GM19372 (cell line): ENCODE measurements around the gene MPIG6B.
"Not testable (repeated sequence)": the region's sequence is repeated elsewhere in the genome, so short reads cannot be mapped to it uniquely, and the experiment has no call there.

Experiments used
- ATAC-seq: cut with Tn5 transposase; IDR thresholded peaks from one replicate; pipeline ENCODE4 v1.9.1; 2021; ENCODE audit warnings: mild to moderate bottlenecking, low read depth, moderate library complexity; ENCODE audit not compliant: unreplicated experiment

MPIG6B gene

DNA sequence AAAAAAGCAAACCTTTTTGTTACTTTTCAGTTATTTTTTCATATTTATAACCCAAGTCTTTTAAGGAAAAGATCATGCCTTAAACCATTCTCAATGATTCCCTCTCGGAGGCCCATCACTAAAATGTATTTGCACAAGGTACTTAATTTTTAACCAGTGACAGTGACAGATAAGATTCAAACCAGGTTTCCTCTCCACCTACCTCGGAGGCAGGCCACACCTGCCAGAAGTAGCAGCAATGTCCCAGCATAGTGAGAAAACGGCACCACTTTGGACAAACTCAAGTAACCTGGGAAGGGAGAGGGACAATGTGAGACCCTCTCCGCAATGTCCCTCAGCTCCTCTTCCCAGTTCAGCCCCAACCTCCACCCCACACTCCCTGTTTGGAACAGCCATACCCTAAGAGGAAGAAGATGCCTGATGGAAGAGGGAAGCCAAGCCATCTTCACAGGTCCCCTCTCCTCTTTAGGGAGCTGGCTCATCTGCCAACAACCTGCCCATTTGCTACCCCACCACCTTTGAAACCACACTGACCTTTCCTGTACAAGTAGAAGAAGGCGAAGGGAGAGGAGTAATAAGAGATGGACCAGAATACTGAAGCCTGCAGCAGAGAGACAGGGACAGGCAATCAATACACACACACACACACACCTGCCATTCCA, 22.3 kb upstream of the MPIG6B start:
- ATAC-seq, result no peak

DNA sequence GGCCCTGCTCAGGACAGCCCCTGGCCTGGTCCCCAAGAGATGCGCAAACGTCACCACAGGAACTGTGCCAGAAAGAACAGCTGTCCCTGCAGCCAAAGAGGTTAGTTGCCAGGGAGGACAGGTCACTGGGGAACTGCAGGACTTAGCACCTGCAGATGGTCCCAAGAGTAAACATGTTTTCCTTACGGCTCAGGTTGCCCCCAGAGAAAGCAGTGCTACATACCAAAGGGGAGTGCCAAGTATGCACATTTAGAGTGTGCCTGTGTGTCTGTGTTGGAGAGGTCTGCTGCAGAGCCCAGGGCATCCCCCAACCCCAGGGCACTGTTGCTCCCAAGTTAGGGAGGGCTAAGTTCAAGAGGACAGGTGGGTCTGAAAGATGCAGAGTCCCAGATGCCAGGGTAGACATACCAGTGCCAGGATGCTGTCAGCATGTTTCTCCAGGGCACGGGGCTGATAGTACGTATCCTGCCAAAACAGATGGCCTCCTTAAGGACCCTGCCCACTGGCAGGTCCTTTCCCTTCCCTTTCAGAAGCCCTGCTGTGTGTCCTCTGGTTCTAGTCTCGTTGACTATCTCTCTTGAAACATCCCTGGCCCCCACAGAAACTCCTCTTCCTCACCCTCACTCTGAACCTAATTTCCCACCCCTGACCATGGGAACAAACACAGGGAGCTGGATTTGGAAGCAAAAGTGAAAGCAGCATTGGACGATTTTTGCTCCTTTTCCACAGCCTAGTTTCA, 21.3 kb upstream of the MPIG6B start:
- no peak for ATAC-seq

DNA sequence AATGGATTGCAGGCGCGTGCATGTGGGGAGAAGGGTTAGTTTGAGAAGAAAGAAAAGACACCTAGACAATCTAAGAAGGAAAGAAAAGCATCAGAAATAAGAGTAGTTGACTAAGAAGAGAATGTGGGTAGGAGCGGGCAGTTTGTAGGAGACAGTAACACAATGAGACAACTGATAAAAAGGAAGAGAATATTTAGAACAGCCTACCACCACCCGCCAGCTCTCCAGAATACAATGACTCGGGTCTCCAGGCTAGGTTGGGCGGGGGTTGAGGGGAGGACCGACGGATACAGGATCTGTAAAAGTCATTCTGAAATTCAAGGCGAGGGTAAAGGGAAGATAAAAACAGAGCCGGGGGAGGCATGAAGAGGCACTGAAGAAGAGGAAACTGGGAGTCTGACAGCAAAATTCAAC, 20.8 kb upstream of the MPIG6B start:
- ATAC-seq, result no peak

DNA sequence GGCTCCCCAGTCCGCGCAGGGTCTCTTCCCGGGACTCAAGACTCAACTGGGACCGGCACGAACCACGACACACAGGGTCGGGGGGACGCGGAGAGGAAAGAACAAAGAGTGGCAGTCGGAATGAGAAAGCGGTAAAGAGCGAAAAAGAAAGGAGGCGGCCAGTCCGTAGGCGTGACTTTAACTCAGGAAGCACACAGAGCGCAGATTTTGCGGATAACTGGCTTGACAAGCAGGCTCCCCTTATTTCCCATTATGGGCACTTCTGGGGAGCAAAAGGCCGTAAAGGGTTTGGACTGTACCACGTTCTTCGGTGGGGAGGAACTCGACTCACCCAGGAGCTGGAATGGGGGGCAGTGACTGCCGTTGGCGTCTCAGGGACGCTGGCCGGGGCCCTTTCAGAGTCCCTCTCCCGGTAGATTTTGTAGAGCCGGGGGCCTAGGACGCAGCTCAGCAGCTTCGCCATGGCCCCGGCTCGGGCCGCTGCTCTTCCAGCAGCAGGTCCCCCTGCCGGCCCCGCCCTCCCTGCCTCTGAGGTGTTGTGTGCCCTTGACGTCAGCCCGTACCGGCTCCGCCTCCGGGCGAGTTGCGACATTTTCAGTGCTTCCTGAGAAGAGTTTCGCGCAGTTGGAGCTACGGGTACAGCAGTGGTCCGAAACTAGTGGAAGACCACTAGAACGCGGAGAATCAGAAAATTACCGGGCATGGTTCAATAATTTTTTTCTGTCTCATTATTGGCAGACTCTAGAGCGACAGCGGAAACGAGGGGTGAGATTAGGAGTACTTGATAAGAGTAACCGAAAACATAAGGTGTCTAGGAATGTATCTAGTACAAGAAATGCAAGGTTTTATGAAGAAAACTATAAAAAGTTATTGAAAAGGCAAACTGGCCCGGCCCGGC, 20.1 kb upstream of the MPIG6B start, which contains the start of gene ABHD16A:
TSS of gene ABHD16A (minus strand) at position 506 of the 898 bp plus-strand sequence. CDS start at position 463, 43 bp downstream.
- peak; percentile 93 for ATAC-seq

DNA sequence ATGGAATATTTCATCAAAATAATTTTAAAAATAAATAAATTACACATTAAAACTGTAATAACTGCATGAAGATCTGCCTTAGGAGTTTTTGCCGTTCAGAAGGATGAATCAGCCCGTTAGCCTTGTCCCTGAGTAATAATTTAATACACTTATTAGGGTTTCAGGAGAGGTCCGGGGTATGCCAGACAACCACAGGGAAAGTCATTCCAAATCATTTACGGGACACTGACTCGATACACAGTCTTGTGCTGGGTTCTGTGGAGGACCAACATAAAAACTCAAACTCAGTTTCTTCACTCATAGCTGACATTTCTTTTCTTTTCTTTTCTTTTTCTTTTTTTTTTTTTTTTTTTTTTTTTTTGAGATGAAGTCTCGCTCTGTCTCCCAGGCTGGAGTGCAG, 17.2 kb upstream of the MPIG6B start:
- no peak for ATAC-seq

DNA sequence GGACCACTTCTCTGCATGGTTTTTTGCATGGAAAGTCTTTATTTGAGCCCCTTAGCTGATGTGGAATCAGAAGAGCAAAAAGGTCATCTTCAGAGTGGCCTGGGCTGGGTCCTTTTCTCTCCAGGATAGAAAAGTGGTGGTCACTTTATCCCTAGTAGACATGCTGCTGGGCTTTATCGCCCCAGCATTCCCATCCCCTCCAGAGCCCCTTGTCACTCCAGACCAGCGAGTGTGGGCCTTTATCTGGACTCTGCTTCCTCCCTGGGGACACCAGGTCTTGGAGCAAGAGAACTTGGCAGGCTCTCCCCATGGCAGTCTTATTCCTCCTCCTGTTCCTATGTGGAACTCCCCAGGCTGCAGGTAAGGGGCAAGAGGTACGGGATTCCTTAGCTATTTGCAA, 16.6 kb upstream of the MPIG6B start, which contains the start of gene LY6G6F:
TSS of gene LY6G6F (plus strand) at position 268 of the 400 bp plus-strand sequence. CDS start at position 309, 41 bp downstream.
- ATAC-seq, result no peak

DNA sequence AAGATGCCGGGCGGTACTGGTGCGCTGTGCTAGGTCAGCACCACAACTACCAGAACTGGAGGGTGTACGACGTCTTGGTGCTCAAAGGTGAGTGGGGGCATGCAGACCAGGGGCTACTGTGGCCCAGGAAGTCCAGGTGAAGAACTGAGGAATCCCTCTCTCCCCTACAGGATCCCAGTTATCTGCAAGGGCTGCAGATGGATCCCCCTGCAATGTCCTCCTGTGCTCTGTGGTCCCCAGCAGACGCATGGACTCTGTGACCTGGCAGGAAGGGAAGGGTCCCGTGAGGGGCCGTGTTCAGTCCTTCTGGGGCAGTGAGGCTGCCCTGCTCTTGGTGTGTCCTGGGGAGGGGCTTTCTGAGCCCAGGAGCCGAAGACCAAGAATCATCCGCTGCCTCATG, 15.5 kb upstream of the MPIG6B start:
- ATAC-seq, result no peak

DNA sequence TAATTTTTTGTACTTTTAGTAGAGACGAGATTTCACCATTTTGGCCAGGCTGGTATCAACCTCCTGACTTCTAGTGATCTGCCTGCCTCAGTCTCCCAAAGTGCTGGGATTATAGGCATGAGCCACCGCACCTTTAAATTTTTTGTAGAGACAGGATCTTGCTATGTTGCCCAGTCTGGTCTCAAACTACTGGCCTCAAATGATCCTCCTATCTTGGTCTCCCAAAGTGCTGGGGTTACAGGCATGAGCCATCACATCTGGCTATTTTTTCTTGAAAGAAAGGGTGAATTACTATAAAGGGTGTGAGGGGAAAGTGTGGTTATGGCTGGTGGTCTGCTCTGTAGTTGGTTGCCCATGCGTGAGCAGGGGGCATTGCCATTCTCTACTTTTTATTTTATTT, 14.9 kb upstream of the MPIG6B start:
- no peak for ATAC-seq

DNA sequence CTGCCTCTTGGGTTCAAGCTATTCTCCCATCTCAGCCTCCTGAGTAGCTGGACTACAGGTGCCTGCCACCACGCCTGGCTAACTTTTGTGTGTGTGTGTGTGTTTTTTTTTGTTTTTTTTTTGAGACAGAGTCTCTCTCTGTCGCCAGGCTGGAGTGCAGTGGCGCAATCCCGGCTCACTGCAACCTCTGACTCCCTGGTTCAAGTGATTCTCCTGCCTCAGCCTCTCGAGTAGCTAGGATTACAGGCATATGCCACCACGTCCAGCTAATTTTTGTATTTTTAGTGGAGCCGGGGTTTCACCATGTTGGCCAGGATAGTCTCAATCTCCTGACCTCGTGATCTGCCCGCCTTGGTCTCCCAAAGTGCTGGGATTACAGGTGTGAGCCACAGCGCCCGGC, 14.0 kb upstream of the MPIG6B start:
- ATAC-seq, result not testable (repeated sequence)

DNA sequence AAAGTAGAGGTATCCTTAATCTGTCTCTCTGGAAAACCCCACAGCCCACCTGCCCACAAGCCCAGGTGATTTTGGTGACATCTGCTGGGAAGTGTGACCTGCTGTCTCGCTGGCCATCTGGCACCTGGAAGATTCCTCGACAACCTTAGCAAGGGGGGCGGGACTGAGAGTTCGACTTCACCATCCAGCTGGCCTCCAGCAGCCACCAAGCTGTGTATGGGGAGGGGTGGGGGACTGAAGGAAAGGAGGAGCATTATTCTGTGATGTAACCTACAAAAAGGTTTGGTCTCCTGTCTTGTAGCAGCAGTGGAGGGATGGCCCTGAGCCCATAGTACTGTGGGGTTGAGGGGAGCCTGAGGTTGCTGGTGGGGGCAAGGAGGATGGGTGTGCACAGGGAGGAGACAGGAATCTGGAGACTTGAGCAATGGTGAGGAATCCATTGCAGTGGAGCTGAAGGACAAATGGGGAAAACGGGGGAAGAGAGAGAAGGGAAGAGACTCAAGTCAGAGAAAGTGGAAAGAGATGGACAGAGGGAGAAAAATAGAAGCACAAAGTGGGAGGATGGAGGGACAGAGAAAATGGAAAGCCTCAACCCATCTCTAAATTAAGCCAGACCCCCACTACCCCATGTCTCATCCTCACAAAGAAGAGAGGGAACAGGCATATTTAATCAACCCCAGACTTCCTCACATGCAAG, 12.5 kb upstream of the MPIG6B start:
- ATAC-seq, result no peak

DNA sequence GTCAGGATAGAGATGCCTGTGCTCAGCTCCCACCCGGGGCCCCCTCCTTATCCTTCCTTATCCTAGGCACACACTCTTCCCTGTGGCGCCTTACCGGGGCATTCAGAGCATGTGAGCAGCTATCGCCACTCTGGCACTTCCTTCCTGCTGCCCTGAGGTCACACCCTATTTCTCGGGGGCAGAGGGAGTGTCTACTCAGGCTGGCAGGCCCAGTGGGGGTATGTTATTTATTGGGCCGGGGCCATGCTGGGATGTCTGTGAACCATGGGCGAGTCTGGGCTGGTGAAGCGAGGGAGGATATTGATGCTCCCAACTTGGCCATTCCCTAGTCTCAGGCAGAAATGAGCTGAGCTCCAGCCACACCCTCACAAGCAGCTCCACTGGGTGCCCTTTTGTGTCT, 11.9 kb upstream of the MPIG6B start:
- no peak for ATAC-seq

DNA sequence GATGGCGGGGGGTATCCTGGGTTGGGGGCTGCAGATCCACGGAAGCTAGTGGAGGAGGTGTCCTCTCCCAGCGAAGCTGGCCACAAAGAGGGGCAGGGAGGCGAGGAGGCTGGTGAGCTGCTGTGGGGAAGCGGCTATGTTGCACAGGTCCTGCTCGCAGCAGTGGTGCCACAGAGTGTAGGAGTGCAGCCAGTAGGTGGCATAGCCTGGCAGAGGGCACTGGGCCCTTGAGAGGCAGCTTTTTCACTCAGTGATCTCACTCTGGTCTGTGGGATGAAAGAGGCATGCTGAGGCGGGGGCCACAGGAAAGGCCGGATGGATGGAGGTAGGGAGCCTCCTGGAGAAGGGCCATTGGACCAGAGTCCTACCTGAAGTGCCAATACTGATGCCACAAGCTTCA, 10.9 kb upstream of the MPIG6B start:
- ATAC-seq, result no peak

DNA sequence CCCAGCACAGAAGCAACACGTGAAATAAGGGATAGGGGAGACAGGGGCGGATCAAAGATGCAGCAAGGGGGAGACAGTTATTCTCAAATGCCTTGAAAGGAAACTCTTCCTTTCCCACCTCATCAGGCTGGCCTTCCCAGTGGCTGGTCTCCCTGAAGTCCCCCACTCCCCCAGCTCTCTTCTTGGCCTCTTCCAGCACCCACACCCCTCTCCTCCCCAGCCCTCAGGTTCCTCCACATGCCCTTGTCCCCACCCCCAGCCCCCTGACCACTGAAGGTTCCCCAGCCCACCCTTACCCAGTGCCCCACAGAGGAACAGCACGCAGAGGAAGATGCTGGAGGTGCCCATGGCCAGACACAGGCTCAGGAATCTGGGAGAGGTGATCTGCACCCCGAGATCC, 9.7 kb upstream of the MPIG6B start:
- no peak for ATAC-seq

DNA sequence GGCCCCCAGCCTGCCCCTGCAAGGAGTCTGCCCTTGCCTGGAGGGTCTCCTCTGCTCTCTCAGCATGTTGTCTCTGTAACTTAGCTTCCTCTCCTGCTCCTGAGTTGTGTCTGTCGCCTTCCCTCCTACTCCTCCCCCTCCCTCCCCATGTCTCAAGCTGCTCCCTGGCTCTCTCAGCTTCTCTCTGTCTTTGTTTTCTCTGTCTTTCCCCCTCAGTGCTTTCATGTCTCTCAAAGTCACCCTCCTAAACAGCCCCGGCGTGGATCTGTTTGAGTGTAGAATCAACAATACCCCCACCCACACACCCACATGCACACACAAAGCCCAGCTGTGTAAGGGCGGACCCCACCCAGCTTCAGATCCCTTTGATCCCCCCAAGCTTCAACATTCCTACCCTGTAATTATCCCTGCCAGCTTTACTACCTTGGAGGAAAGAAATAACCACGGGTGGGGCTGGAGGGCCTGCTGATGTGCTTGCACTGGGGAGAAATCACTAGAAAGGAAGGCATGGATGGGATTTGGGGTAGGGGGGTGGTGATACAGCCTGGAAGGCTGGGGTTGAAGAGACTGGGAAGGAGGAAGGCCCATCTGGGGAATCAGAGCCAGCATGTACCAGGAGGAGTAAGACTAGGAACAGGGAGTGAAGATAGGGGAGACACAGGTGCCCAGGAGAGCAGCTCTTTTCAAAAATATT, 9.0 kb upstream of the MPIG6B start:
- ATAC-seq, result no peak

DNA sequence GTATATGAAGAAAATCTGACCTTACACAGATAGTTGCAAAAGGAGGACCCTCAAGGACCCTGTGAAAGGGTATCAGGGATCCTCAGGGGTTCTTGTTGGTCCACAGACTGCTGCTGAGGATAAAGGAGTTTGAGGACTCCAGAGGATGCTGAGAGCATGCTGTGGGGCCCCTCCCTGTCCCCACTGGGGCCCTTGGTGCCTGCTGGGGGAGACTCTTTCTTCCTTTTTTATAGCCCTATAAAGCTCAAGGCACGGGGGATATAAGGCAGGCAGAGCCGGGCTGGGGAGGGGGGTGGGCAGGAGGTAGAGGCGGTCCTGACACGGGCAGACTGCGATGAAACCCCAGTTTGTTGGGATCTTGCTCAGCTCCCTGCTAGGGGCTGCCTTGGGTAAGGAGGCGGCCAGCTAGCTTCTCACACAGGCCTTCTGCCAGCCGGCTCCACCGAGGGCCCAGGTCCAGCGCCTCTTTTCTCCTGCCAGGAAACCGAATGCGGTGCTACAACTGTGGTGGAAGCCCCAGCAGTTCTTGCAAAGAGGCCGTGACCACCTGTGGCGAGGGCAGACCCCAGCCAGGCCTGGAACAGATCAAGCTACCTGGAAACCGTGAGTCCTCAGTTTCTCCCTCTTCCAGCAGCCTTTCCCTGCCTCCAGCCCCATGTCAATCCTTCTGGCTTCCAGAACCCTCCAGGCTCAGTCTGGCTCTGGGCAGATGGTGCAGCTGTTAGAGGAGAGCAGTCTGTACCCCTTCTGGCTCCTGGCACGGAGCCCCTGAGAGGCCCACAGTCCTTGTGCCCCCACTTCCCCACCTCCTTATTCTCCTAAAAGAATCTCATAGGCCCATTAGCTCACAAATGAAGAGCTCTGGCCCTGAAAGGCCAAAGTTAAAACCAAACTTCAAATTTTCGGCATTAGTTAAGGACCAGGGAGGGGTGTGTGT, 7.9 kb upstream of the MPIG6B start, which contains the start of gene LY6G6D:
TSS of gene LY6G6D (plus strand) at position 327 of the 937 bp plus-strand sequence. CDS start at position 335, 8 bp downstream.
- ATAC-seq, result no peak

DNA sequence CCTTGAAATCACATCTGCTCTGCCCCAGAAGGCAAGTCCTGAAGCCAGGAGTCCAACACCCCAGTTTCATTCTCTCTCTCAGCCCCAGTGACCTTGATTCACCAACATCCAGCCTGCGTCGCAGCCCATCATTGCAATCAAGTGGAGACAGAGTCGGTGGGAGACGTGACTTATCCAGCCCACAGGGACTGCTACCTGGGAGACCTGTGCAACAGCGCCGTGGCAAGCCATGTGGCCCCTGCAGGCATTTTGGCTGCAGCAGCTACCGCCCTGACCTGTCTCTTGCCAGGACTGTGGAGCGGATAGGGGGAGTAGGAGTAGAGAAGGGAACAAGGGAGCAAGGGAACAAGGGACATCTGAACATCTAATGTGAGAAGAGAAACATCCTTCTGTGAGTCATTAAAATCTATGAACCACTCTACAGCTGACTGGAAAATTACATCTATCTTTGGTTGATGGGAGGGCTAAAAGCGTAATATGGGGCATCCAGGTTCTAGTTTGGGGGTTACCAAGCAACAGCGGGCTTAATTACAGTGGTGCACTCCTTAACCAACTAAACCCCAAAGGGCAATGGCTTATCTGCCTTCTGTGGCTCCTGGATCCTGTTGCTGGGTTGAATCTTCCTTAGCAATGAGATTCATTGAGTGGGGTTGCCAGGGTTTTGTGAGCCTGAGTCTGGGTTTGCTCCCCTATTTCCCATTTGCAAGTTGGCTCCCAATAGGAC, 5.5 kb upstream of the MPIG6B start:
- no peak for ATAC-seq

DNA sequence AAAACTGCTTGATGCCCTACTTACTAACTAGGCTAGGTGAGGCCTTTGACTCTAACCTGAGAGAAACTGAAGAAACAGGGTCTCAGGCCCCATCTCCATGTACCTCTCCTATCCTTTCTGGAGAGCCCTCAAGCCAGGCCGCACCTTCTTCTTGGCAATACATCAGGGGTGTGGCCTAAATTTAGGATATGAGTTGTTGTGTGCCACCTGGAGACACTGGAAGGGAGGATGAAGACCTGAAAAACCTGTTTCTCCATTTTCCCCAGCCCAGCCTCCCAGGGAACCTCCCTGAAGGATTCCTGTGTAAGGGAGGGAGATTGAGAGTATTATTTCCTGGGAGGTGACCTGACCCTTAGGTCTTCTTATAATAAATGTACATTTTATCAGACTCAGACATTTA, 4.9 kb upstream of the MPIG6B start:
- no peak for ATAC-seq

DNA sequence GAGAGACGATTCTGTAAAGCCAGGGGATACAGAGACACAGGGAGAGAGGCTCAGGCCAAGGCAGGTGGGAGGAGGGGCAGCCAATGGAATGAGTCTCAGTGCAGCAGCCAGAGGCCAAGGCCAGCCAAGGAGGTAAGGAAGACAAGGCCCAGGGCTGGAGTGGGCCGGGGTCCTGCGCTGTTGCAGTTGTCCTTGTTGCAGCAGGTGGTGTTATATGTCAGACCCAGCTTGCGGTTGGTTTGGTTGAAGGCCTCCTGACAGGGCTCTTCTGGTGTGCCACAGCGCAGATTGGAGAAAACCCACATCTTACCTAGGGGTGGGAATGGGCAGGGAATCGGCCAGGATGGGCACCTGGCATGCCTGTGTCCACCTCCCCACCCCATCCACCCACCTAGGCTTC, 4.2 kb upstream of the MPIG6B start:
- no peak for ATAC-seq
